ENCODE measurements around the gene ZBTB16. TPM values are rescaled to one million over a fixed set of nuclear protein-coding genes. Genes with fewer than 3 reads are reported as not detected.
A peak's percentile ranks its signal among the peaks of the same experiment; 100 is the strongest.

Gene ZBTB16
- total and polyA plus RNA-seq, 7 experiments from 2014 or later = 3.0 to 22.1 (median 7.2) TPM

- POLR2A ChIA-PET = no interaction called here
- Histone ChIP-seq H3K36me3 (ENCODE audit: control insufficient read depth in 2 of 3, insufficient read depth in 3 of 3, low read length in 3 of 3) (no peaks in the 10 kb centered on the region), H3K27ac (ENCODE audit: low read depth, low read length) (no peak overlapping the region), H3K4me3 (ENCODE audit: low read length) (no peak overlapping the region), H3K9me3 (ENCODE audit: control insufficient read depth in 2 of 3, low read length in 3 of 3) (no peaks in the 10 kb centered on the region), H3K4me1 (ENCODE audit: control insufficient read depth in 2 of 2, insufficient read depth in 2 of 2, low read length in 2 of 2) (no peaks in the 10 kb centered on the region), H3K27me3 (ENCODE audit: control insufficient read depth in 2 of 2, insufficient read depth in 2 of 2, low read length in 2 of 2) (no peaks in the 10 kb centered on the region)
- Mint-ChIP-seq H3K9me3 (peaks cover 0 to 2% (median 0%) of the 10 kb centered on the region in 11 donors), H3K4me3 (no peak overlapping the region), H3K4me1 (peaks cover 0 to 5% (median 4%) of the 10 kb centered on the region in 7 donors), H3K27me3 (peaks cover 0 to 5% (median 3%) of the 10 kb centered on the region in 5 donors), H3K36me3 (no peaks in the 10 kb centered on the region), H3K27ac (no peak overlapping the region)
- CTCF ChIA-PET = interaction anchor here (1.2 to 10.2 kb wide), 7 partner anchors 14 to 368 kb away, joined by 3 to 148 read pairs (median 29); no protein-coding TSS in a partner anchor
- intact Hi-C loops (cut with micrococcal nuclease) = loop anchor here (2.0 to 5.0 kb wide), 2 partner anchors 956 to 959 kb away; no protein-coding TSS in a partner anchor
- ATAC-seq (no peak), DNase-seq (no peak)
Observed at GRCh38 chr11:114263513-114264170, 204.1 kb downstream of the ZBTB16 start.

GRCh38 chr11:114264381-114264780 lies 204.9 kb downstream of the ZBTB16 start:
- intact Hi-C loops (cut with micrococcal nuclease) = loop anchor here in 1 of 2 donors (5.0 kb wide), 1 partner anchor 957 kb away; no protein-coding TSS in a partner anchor
- Histone ChIP-seq H3K9me3 (ENCODE audit: control insufficient read depth in 2 of 3, low read length in 3 of 3) (no peaks in the 10 kb centered on the region), H3K4me3 (ENCODE audit: low read length) (no peak overlapping the region), H3K27ac (ENCODE audit: low read depth, low read length) (no peak overlapping the region), H3K36me3 (ENCODE audit: control insufficient read depth in 2 of 3, insufficient read depth in 3 of 3, low read length in 3 of 3) (no peaks in the 10 kb centered on the region), H3K27me3 (ENCODE audit: control insufficient read depth in 2 of 2, insufficient read depth in 2 of 2, low read length in 2 of 2) (no peaks in the 10 kb centered on the region), H3K4me1 (ENCODE audit: control insufficient read depth in 2 of 2, insufficient read depth in 2 of 2, low read length in 2 of 2) (no peaks in the 10 kb centered on the region)
- Mint-ChIP-seq H3K4me3 (no peak overlapping the region), H3K36me3 (no peaks in the 10 kb centered on the region), H3K27me3 (peaks cover 0 to 7% (median 4%) of the 10 kb centered on the region in 5 donors), H3K9me3 (peaks cover 0 to 2% (median 0%) of the 10 kb centered on the region in 11 donors), H3K27ac (no peak overlapping the region), H3K4me1 (no peaks in the 10 kb centered on the region)
- CTCF ChIA-PET = interaction anchor here (1.3 to 10.2 kb wide), 5 partner anchors 25 to 368 kb away, joined by 3 to 148 read pairs (median 117); no protein-coding TSS in a partner anchor
- no peak for DNase-seq
- ATAC-seq = no peak
- POLR2A ChIA-PET = no interaction called here

- no peaks in the 10 kb centered on the region for H3K4me1 Mint-ChIP-seq
- Histone ChIP-seq H3K9me3 (ENCODE audit: control insufficient read depth in 2 of 3, low read length in 3 of 3) (no peaks in the 10 kb centered on the region), H3K4me1 (ENCODE audit: control insufficient read depth in 2 of 2, insufficient read depth in 2 of 2, low read length in 2 of 2) (no peaks in the 10 kb centered on the region), H3K4me3 (ENCODE audit: low read length) (no peak overlapping the region), H3K27ac (ENCODE audit: low read depth, low read length) (no peak overlapping the region), H3K27me3 (ENCODE audit: control insufficient read depth in 2 of 2, insufficient read depth in 2 of 2, low read length in 2 of 2) (no peaks in the 10 kb centered on the region), H3K36me3 (ENCODE audit: control insufficient read depth in 2 of 3, insufficient read depth in 3 of 3, low read length in 3 of 3) (no peaks in the 10 kb centered on the region)
- intact Hi-C loops (cut with micrococcal nuclease) = no loop called here
- no peak overlapping the region for H3K4me3 Mint-ChIP-seq
- ATAC-seq = no peak
- CTCF ChIA-PET = interaction anchor here (0.7 to 10.2 kb wide), 5 partner anchors 24 to 369 kb away, joined by 3 to 148 read pairs (median 117); no protein-coding TSS in a partner anchor
- H3K27ac Mint-ChIP-seq = no peak overlapping the region
- POLR2A ChIA-PET = interaction anchor here (0.5 kb wide), 1 partner anchor 532 kb away, joined by 3 read pairs; no protein-coding TSS in a partner anchor
- no peak for DNase-seq
- peaks cover 0 to 9% (median 5%) of the 10 kb centered on the region in 5 donors for H3K27me3 Mint-ChIP-seq
- H3K36me3 Mint-ChIP-seq = no peaks in the 10 kb centered on the region
- peaks cover 0 to 2% (median 0%) of the 10 kb centered on the region in 11 donors for H3K9me3 Mint-ChIP-seq
Observed at GRCh38 chr11:114265122-114265878, 205.8 kb downstream of the ZBTB16 start.

- no peak overlapping the region for H3K27ac ChIP-seq (ENCODE audit: low read depth, low read length)
- H3K4me3 Mint-ChIP-seq = no peak overlapping the region
- ChIA-PET POLR2A (interaction anchor here (0.6 kb wide), 1 partner anchor 141 kb away, joined by 3 read pairs; no protein-coding TSS in a partner anchor), CTCF (no interaction called here)
- H3K27me3 Mint-ChIP-seq = peaks cover 12 to 32% (median 30%) of the 10 kb centered on the region in 5 donors
- no peak for ATAC-seq
- intact Hi-C loops (cut with micrococcal nuclease) = no loop called here
- no peak overlapping the region for H3K4me3 ChIP-seq (ENCODE audit: low read length)
- DNase-seq = no peak
- no peaks in the 10 kb centered on the region for H3K36me3 Mint-ChIP-seq
- H3K9me3 Mint-ChIP-seq = peaks cover 0 to 2% (median 0%) of the 10 kb centered on the region in 11 donors
- H3K9me3 ChIP-seq (ENCODE audit: control insufficient read depth in 2 of 3, low read length in 3 of 3) = no peaks in the 10 kb centered on the region
- no peak overlapping the region for H3K27ac Mint-ChIP-seq
- no peaks in the 10 kb centered on the region for H3K4me1 ChIP-seq (ENCODE audit: control insufficient read depth in 2 of 2, insufficient read depth in 2 of 2, low read length in 2 of 2)
- H3K4me1 Mint-ChIP-seq = no peaks in the 10 kb centered on the region
- H3K27me3 ChIP-seq (ENCODE audit: control insufficient read depth in 2 of 2, insufficient read depth in 2 of 2, low read length in 2 of 2) = no peaks in the 10 kb centered on the region
- H3K36me3 ChIP-seq (ENCODE audit: control insufficient read depth in 2 of 3, insufficient read depth in 3 of 3, low read length in 3 of 3) = no peaks in the 10 kb centered on the region
Observed at GRCh38 chr11:114269498-114269897, 210.0 kb downstream of the ZBTB16 start.

- no peaks in the 10 kb centered on the region for H3K36me3 ChIP-seq (ENCODE audit: control insufficient read depth in 2 of 3, insufficient read depth in 3 of 3, low read length in 3 of 3)
- POLR2A ChIA-PET = no interaction called here
- no peak for ATAC-seq
- H3K27me3 ChIP-seq (ENCODE audit: control insufficient read depth in 2 of 2, insufficient read depth in 2 of 2, low read length in 2 of 2) = no peaks in the 10 kb centered on the region
- no peak overlapping the region for H3K4me3 ChIP-seq (ENCODE audit: low read length)
- no peaks in the 10 kb centered on the region for H3K9me3 ChIP-seq (ENCODE audit: control insufficient read depth in 2 of 3, low read length in 3 of 3)
- CTCF ChIA-PET = interaction anchor here (1.3 kb wide), 1 partner anchor 9 kb away, joined by 5 read pairs; no protein-coding TSS in a partner anchor
- Mint-ChIP-seq H3K27me3 (peaks cover 18 to 41% (median 37%) of the 10 kb centered on the region in 5 donors), H3K36me3 (no peaks in the 10 kb centered on the region), H3K27ac (peak overlapping the region in 1 of 9 donors; percentile 23), H3K4me1 (no peaks in the 10 kb centered on the region), H3K9me3 (peaks cover 0 to 2% (median 0%) of the 10 kb centered on the region in 11 donors), H3K4me3 (no peak overlapping the region)
- no peak for DNase-seq
- no peak overlapping the region for H3K27ac ChIP-seq (ENCODE audit: low read depth, low read length)
- no peaks in the 10 kb centered on the region for H3K4me1 ChIP-seq (ENCODE audit: control insufficient read depth in 2 of 2, insufficient read depth in 2 of 2, low read length in 2 of 2)
- intact Hi-C loops (cut with micrococcal nuclease) = no loop called here
Observed at GRCh38 chr11:114270531-114271270, 211.2 kb downstream of the ZBTB16 start.

- H3K4me3 Mint-ChIP-seq = no peak overlapping the region
- Histone ChIP-seq H3K4me3 (ENCODE audit: low read length) (no peak overlapping the region), H3K27ac (ENCODE audit: low read depth, low read length) (no peak overlapping the region), H3K4me1 (ENCODE audit: control insufficient read depth in 2 of 2, insufficient read depth in 2 of 2, low read length in 2 of 2) (no peaks in the 10 kb centered on the region), H3K27me3 (ENCODE audit: control insufficient read depth in 2 of 2, insufficient read depth in 2 of 2, low read length in 2 of 2) (no peaks in the 10 kb centered on the region), H3K9me3 (ENCODE audit: control insufficient read depth in 2 of 3, low read length in 3 of 3) (no peaks in the 10 kb centered on the region), H3K36me3 (ENCODE audit: control insufficient read depth in 2 of 3, insufficient read depth in 3 of 3, low read length in 3 of 3) (no peaks in the 10 kb centered on the region)
- H3K27ac Mint-ChIP-seq = no peak overlapping the region
- H3K36me3 Mint-ChIP-seq = no peaks in the 10 kb centered on the region
- H3K27me3 Mint-ChIP-seq = peaks cover 19 to 42% (median 36%) of the 10 kb centered on the region in 5 donors
- peaks cover 0 to under 1% (median 0%) of the 10 kb centered on the region in 11 donors for H3K9me3 Mint-ChIP-seq
- no peaks in the 10 kb centered on the region for H3K4me1 Mint-ChIP-seq
- ChIA-PET CTCF (interaction anchor here (1.3 kb wide), 1 partner anchor 10 kb away, joined by 5 read pairs; no protein-coding TSS in a partner anchor), POLR2A (no interaction called here)
- ATAC-seq (no peak), DNase-seq (no peak)
- intact Hi-C loops (cut with micrococcal nuclease) = no loop called here
Observed at GRCh38 chr11:114271316-114271715, 211.8 kb downstream of the ZBTB16 start.

All from naive thymus-derived CD4-positive, alpha-beta T cell (primary cell).